ENCODE measurements around the gene PKD1. TPM values are rescaled to one million over a fixed set of nuclear protein-coding genes. Genes with fewer than 3 reads are reported as not detected.

PKD1 gene
- total RNA-seq, 1 experiment from 2014 or later: 102 TPM

DNA sequence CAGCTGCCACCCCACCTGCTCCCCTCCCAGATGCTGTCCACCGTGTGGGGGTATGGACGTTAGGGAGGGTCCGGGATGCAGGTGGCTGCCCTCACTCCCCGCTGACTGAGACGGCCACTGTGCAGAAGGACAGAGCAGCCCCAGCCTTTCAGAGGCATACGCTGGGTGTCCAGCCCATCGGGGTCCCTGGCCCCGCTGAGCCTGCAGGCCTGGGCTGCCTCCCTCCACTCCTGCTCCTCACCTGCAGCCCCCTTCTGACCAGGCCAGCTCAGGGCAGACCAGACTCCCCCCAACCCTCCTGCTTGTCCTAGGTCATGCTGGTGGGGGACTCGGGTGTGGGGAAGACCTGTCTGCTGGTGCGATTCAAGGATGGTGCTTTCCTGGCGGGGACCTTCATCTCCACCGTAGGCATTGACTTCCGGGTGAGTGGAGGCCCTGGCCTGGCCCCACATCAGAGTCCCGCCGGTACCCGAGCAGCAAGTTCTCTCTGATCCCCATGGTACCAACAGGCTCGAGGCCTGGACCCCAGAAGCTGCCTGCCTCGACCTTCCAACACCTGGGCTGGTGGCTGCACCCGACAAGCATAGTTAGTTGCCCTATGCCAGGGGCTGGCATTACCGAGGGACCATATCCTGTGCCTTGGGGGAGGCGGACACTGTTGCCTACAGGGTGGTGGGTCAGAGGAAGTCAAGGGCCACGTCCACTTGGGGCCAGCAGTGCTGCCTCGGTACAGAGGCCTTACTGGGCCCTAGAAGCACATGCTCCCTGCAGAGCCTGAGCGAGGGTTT lies 14.1 kb upstream of the PKD1 start:
- ATAC-seq: peak; percentile 3
- H3K36me3 Mint-ChIP-seq: peaks cover 30% of the 10 kb centered on the region
- 0 out of 2 replicates have a peak overlapping the region, but pooled peaks have one; percentile 36 for H3K27ac Mint-ChIP-seq
- no peaks in the 10 kb centered on the region for H3K9me3 Mint-ChIP-seq
- ChIA-PET CTCF (interaction anchor here (1.0 to 5.7 kb wide), 3 partner anchors 9 to 146 kb away, joined by 4 to 43 read pairs (median 8); partner anchors contain the start of gene PGP), POLR2A (interaction anchor here (1.0 to 1.8 kb wide), 3 partner anchors 9 to 185 kb away, joined by 3 to 7 read pairs (median 6); partner anchors contain the start of gene RPS2)
- peaks cover 23% of the 10 kb centered on the region for H3K27me3 Mint-ChIP-seq (ENCODE audit: low read depth)
- peak overlapping the region; percentile 97 for H3K4me3 Mint-ChIP-seq
- DNase-seq (ENCODE audit: low spot score): peak; percentile 40
- peaks cover 31% of the 10 kb centered on the region for H3K4me1 Mint-ChIP-seq
- peak; percentile 51; the same call in 1 of the 2 replicates for TF ChIP-seq TEAD1 (CRISPR knock-in tag; IDR thresholded peaks at IDR 0.05)
- TF ChIP-seq, protein P1, sequence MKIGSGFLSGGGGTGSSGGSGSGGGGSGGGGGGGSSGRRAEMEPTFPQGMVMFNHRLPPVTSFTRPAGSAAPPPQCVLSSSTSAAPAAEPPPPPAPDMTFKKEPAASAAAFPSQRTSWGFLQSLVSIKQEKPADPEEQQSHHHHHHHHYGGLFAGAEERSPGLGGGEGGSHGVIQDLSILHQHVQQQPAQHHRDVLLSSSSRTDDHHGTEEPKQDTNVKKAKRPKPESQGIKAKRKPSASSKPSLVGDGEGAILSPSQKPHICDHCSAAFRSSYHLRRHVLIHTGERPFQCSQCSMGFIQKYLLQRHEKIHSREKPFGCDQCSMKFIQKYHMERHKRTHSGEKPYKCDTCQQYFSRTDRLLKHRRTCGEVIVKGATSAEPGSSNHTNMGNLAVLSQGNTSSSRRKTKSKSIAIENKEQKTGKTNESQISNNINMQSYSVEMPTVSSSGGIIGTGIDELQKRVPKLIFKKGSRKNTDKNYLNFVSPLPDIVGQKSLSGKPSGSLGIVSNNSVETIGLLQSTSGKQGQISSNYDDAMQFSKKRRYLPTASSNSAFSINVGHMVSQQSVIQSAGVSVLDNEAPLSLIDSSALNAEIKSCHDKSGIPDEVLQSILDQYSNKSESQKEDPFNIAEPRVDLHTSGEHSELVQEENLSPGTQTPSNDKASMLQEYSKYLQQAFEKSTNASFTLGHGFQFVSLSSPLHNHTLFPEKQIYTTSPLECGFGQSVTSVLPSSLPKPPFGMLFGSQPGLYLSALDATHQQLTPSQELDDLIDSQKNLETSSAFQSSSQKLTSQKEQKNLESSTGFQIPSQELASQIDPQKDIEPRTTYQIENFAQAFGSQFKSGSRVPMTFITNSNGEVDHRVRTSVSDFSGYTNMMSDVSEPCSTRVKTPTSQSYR (CRISPR knock-in tag; IDR thresholded peaks at IDR 0.05): no peak
- TF ChIP-seq, protein P2, sequence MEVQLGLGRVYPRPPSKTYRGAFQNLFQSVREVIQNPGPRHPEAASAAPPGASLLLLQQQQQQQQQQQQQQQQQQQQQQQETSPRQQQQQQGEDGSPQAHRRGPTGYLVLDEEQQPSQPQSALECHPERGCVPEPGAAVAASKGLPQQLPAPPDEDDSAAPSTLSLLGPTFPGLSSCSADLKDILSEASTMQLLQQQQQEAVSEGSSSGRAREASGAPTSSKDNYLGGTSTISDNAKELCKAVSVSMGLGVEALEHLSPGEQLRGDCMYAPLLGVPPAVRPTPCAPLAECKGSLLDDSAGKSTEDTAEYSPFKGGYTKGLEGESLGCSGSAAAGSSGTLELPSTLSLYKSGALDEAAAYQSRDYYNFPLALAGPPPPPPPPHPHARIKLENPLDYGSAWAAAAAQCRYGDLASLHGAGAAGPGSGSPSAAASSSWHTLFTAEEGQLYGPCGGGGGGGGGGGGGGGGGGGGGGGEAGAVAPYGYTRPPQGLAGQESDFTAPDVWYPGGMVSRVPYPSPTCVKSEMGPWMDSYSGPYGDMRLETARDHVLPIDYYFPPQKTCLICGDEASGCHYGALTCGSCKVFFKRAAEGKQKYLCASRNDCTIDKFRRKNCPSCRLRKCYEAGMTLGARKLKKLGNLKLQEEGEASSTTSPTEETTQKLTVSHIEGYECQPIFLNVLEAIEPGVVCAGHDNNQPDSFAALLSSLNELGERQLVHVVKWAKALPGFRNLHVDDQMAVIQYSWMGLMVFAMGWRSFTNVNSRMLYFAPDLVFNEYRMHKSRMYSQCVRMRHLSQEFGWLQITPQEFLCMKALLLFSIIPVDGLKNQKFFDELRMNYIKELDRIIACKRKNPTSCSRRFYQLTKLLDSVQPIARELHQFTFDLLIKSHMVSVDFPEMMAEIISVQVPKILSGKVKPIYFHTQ (CRISPR knock-in tag; IDR thresholded peaks at IDR 0.05): peak; percentile 87
- no peak for TF ChIP-seq NFYB (CRISPR knock-in tag; conservative IDR thresholded peaks at IDR 0.05; ENCODE audit: low read depth)
- TF ChIP-seq NR3C1 (CRISPR knock-in tag; conservative IDR thresholded peaks at IDR 0.05; ENCODE audit: low read depth): no peak
- peak; percentile 78; the same call in 1 of the 2 replicates for TF ChIP-seq PRRX2 (CRISPR knock-in tag; IDR thresholded peaks at IDR 0.05)
- no peak for TF ChIP-seq ELF4 (CRISPR knock-in tag; IDR thresholded peaks at IDR 0.05; ENCODE audit: low read depth)
- no peak for TF ChIP-seq GABPB1 (CRISPR knock-in tag; IDR thresholded peaks at IDR 0.05)
- TF ChIP-seq, protein P3, sequence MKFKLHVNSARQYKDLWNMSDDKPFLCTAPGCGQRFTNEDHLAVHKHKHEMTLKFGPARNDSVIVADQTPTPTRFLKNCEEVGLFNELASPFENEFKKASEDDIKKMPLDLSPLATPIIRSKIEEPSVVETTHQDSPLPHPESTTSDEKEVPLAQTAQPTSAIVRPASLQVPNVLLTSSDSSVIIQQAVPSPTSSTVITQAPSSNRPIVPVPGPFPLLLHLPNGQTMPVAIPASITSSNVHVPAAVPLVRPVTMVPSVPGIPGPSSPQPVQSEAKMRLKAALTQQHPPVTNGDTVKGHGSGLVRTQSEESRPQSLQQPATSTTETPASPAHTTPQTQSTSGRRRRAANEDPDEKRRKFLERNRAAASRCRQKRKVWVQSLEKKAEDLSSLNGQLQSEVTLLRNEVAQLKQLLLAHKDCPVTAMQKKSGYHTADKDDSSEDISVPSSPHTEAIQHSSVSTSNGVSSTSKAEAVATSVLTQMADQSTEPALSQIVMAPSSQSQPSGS (CRISPR knock-in tag; IDR thresholded peaks at IDR 0.05; ENCODE audit: borderline replicate concordance, low read depth): no peak
- 0 out of 2 replicates have a peak, but pooled peaks have one; percentile 30 for TF ChIP-seq CREM (CRISPR knock-in tag; IDR thresholded peaks at IDR 0.05)
- TF ChIP-seq, protein P4, sequence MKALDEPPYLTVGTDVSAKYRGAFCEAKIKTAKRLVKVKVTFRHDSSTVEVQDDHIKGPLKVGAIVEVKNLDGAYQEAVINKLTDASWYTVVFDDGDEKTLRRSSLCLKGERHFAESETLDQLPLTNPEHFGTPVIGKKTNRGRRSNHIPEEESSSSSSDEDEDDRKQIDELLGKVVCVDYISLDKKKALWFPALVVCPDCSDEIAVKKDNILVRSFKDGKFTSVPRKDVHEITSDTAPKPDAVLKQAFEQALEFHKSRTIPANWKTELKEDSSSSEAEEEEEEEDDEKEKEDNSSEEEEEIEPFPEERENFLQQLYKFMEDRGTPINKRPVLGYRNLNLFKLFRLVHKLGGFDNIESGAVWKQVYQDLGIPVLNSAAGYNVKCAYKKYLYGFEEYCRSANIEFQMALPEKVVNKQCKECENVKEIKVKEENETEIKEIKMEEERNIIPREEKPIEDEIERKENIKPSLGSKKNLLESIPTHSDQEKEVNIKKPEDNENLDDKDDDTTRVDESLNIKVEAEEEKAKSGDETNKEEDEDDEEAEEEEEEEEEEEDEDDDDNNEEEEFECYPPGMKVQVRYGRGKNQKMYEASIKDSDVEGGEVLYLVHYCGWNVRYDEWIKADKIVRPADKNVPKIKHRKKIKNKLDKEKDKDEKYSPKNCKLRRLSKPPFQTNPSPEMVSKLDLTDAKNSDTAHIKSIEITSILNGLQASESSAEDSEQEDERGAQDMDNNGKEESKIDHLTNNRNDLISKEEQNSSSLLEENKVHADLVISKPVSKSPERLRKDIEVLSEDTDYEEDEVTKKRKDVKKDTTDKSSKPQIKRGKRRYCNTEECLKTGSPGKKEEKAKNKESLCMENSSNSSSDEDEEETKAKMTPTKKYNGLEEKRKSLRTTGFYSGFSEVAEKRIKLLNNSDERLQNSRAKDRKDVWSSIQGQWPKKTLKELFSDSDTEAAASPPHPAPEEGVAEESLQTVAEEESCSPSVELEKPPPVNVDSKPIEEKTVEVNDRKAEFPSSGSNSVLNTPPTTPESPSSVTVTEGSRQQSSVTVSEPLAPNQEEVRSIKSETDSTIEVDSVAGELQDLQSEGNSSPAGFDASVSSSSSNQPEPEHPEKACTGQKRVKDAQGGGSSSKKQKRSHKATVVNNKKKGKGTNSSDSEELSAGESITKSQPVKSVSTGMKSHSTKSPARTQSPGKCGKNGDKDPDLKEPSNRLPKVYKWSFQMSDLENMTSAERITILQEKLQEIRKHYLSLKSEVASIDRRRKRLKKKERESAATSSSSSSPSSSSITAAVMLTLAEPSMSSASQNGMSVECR (CRISPR knock-in tag; IDR thresholded peaks at IDR 0.05; ENCODE audit: borderline replicate concordance): peak; percentile 58; the same call in 1 of the 2 replicates
- TF ChIP-seq JUN (CRISPR knock-in tag; IDR thresholded peaks at IDR 0.05): no peak
- TF ChIP-seq, protein P5, sequence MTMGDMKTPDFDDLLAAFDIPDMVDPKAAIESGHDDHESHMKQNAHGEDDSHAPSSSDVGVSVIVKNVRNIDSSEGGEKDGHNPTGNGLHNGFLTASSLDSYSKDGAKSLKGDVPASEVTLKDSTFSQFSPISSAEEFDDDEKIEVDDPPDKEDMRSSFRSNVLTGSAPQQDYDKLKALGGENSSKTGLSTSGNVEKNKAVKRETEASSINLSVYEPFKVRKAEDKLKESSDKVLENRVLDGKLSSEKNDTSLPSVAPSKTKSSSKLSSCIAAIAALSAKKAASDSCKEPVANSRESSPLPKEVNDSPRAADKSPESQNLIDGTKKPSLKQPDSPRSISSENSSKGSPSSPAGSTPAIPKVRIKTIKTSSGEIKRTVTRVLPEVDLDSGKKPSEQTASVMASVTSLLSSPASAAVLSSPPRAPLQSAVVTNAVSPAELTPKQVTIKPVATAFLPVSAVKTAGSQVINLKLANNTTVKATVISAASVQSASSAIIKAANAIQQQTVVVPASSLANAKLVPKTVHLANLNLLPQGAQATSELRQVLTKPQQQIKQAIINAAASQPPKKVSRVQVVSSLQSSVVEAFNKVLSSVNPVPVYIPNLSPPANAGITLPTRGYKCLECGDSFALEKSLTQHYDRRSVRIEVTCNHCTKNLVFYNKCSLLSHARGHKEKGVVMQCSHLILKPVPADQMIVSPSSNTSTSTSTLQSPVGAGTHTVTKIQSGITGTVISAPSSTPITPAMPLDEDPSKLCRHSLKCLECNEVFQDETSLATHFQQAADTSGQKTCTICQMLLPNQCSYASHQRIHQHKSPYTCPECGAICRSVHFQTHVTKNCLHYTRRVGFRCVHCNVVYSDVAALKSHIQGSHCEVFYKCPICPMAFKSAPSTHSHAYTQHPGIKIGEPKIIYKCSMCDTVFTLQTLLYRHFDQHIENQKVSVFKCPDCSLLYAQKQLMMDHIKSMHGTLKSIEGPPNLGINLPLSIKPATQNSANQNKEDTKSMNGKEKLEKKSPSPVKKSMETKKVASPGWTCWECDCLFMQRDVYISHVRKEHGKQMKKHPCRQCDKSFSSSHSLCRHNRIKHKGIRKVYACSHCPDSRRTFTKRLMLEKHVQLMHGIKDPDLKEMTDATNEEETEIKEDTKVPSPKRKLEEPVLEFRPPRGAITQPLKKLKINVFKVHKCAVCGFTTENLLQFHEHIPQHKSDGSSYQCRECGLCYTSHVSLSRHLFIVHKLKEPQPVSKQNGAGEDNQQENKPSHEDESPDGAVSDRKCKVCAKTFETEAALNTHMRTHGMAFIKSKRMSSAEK (CRISPR knock-in tag; IDR thresholded peaks at IDR 0.05; ENCODE audit: borderline replicate concordance): peak; percentile 75; the same call in 1 of the 2 replicates
- TF ChIP-seq, protein P6, sequence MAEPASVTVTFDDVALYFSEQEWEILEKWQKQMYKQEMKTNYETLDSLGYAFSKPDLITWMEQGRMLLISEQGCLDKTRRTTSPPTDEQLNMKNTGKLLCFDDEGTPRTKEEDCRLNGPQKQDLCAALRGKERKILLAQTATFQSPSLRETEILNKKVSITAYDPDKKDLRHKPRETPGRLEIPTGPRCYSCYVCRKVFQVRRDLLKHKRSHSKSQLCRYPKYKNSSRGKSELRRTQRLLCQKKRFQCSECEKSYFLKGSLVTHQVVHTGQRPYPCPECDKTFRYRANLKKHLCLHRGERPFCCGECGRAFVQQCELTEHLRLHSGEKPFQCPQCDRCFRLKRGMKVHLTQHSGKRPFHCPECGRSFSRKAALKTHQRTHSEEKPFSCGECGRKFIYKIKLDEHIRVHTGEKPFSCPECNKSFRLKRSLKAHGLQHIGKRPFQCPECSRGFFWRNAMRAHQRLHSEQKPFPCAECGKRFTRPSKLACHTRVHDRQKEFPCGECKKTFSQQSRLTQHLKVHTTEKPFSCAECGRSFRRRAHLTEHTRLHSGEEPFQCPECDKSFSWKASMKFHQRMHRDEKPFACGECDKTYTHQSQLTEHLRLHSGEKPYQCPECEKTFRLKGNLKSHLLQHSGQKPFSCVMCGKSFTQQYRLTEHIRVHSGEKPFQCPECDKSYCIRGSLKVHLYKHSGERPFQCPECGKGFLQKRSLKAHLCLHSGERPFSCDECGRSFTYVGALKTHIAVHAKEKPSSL (CRISPR knock-in tag; conservative IDR thresholded peaks at IDR 0.05): peak; percentile 72; the same call in 1 of the 2 replicates
- TF ChIP-seq, protein P7, sequence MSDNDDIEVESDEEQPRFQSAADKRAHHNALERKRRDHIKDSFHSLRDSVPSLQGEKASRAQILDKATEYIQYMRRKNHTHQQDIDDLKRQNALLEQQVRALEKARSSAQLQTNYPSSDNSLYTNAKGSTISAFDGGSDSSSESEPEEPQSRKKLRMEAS (CRISPR knock-in tag; IDR thresholded peaks at IDR 0.05): 0 out of 2 replicates have a peak, but pooled peaks have one; percentile 4
